Astrocyte (in vitro differentiated cells and primary cell): ENCODE measurements around the gene GMNN. TPM values are rescaled to one million over a fixed set of nuclear protein-coding genes. Genes with fewer than 3 reads are reported as not detected.
"Not testable (repeated sequence)": the region's sequence is repeated elsewhere in the genome, so short reads cannot be mapped to it uniquely, and the experiment has no call there.

ENCODE experiments used
- DNase-seq: peaks from one replicate; pipeline ENCODE4 v3.0.0-alpha.2; 2010; ENCODE audit warnings: low read depth
- FAIRE-seq: peaks from 2 replicates; lab custom pipeline; 2011; peaks lifted over from hg19 to GRCh38; lab: Jason Lieb, UNC
- H2AFZ ChIP-seq: 2 replicates; pipeline ENCODE4 v1.6.0; 2012; ENCODE audit warnings: low read depth, low read length, inconsistent platforms
- H3K27ac ChIP-seq: 2 replicates; pipeline ENCODE4 v1.5.1; 2011; ENCODE audit warnings: low read depth, low read length, inconsistent platforms
- H3K27me3 ChIP-seq: 2 replicates; pipeline ENCODE4 v1.6.0; 2011; ENCODE audit warnings: low read length, inconsistent platforms; ENCODE audit not compliant: insufficient read depth
- H3K36me3 ChIP-seq: 2 replicates; pipeline ENCODE4 v1.5.1; 2011; ENCODE audit warnings: low read length, inconsistent platforms; ENCODE audit not compliant: insufficient read depth
- H3K4me1 ChIP-seq: 2 replicates; pipeline ENCODE4 v1.5.1; 2011; ENCODE audit warnings: low read length, inconsistent platforms; ENCODE audit not compliant: insufficient read depth
- H3K4me2 ChIP-seq: 2 replicates; pipeline ENCODE4 v1.6.0; 2012; ENCODE audit warnings: low read length, inconsistent platforms
- H3K4me3 ChIP-seq: 2 replicates; pipeline ENCODE4 v1.5.1; 2011; ENCODE audit warnings: low read depth, mild to moderate bottlenecking, low read length, inconsistent platforms; ENCODE audit not compliant: insufficient read depth
- H3K79me2 ChIP-seq: 2 replicates; pipeline ENCODE4 v1.6.0; 2012; ENCODE audit warnings: mild to moderate bottlenecking, low read length, inconsistent platforms; ENCODE audit not compliant: insufficient read depth
- H3K9ac ChIP-seq: 2 replicates; pipeline ENCODE4 v1.6.0; 2012; ENCODE audit warnings: mild to moderate bottlenecking, low read length, inconsistent platforms
- H3K9me3 ChIP-seq: 2 replicates; pipeline ENCODE4 v1.5.1; 2012; ENCODE audit warnings: low read depth, mild to moderate bottlenecking, low read length, inconsistent platforms; ENCODE audit not compliant: insufficient read depth
- H4K20me1 ChIP-seq: 2 replicates; pipeline ENCODE4 v1.6.0; 2012; ENCODE audit warnings: low read length, inconsistent platforms; ENCODE audit not compliant: insufficient read depth
- H3K27ac Mint-ChIP-seq: one replicate; pipeline ENCODE4 v1.8.0; 2021; ENCODE audit warnings: mild to moderate bottlenecking, mixed read lengths; ENCODE audit not compliant: unreplicated experiment
- H3K27me3 Mint-ChIP-seq: one replicate; pipeline ENCODE4 v1.8.0; 2021; ENCODE audit warnings: low read depth, mixed read lengths; ENCODE audit not compliant: unreplicated experiment
- H3K36me3 Mint-ChIP-seq: one replicate; pipeline ENCODE4 v1.8.0; 2021; ENCODE audit warnings: low read depth, mixed read lengths; ENCODE audit not compliant: unreplicated experiment
- H3K4me1 Mint-ChIP-seq: one replicate; pipeline ENCODE4 v1.8.0; 2021; ENCODE audit warnings: low read depth, mixed read lengths; ENCODE audit not compliant: unreplicated experiment
- H3K4me3 Mint-ChIP-seq: one replicate; pipeline ENCODE4 v1.8.0; 2021; ENCODE audit warnings: mild to moderate bottlenecking, moderate library complexity, mixed read lengths; ENCODE audit not compliant: unreplicated experiment
- H3K9me3 Mint-ChIP-seq: one replicate; pipeline ENCODE4 v1.8.0; 2021; ENCODE audit warnings: mild to moderate bottlenecking, mixed read lengths; ENCODE audit not compliant: unreplicated experiment
- EZH2 ChIP-seq: IDR thresholded peaks from 2 replicates; pipeline ENCODE4 v1.6.1; 2012; ENCODE audit warnings: mild to moderate bottlenecking, low read length, inconsistent platforms; ENCODE audit not compliant: insufficient read depth
- total RNA-seq: library from RNA; stranded (reverse); gene quantifications from 2 replicates; pipeline ENCODE4 v1.2.1, GENCODE V29; 2021
- TF ChIP-seq, protein P1 (sequence below): IDR thresholded peaks from 2 replicates; pipeline ENCODE4 v1.5.1; 2011; ENCODE audit warnings: low read depth, mild to moderate bottlenecking, inconsistent platforms, low read length, moderate library complexity; ENCODE audit not compliant: insufficient read depth

The GMNN gene
- total RNA-seq, 1 donor from 2014 or later = 16.4 TPM

DNA sequence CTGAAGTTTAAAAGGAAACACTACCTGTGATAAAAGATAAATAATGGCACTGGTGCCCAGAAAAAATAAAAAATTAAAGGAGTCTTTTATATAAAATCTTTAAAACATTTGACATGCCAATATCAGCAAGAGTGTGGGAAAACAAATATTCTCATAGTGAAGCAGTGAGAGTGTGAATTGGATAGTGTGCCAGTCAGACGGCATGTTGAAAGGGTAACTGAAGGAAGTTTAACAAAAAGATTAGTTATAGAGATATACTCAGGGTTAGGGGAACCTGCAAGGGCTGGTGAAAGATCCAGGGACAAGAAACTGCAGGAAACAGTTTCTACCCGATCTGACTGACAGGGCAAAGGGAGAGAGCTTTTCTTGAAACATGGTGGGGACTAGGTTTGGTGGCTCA, 22.2 kb upstream of the GMNN start:
- H3K4me1 ChIP-seq = no peaks in the 10 kb centered on the region
- H3K79me2 ChIP-seq = no peaks in the 10 kb centered on the region
- no peak overlapping the region for H3K27ac ChIP-seq
- no peak overlapping the region for H3K27ac Mint-ChIP-seq
- no peaks in the 10 kb centered on the region for H3K27me3 Mint-ChIP-seq
- H3K27me3 ChIP-seq = no peaks in the 10 kb centered on the region
- H3K36me3 Mint-ChIP-seq = no peaks in the 10 kb centered on the region
- H3K4me2 ChIP-seq = no peak overlapping the region
- H3K9ac ChIP-seq = no peak overlapping the region
- no peak overlapping the region for H2AFZ ChIP-seq
- no peak for DNase-seq
- FAIRE-seq = no peak
- H3K9me3 ChIP-seq = no peaks in the 10 kb centered on the region
- no peak for TF ChIP-seq EZH2
- TF ChIP-seq, protein P1, sequence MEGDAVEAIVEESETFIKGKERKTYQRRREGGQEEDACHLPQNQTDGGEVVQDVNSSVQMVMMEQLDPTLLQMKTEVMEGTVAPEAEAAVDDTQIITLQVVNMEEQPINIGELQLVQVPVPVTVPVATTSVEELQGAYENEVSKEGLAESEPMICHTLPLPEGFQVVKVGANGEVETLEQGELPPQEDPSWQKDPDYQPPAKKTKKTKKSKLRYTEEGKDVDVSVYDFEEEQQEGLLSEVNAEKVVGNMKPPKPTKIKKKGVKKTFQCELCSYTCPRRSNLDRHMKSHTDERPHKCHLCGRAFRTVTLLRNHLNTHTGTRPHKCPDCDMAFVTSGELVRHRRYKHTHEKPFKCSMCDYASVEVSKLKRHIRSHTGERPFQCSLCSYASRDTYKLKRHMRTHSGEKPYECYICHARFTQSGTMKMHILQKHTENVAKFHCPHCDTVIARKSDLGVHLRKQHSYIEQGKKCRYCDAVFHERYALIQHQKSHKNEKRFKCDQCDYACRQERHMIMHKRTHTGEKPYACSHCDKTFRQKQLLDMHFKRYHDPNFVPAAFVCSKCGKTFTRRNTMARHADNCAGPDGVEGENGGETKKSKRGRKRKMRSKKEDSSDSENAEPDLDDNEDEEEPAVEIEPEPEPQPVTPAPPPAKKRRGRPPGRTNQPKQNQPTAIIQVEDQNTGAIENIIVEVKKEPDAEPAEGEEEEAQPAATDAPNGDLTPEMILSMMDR = no peak
- no peaks in the 10 kb centered on the region for H3K4me1 Mint-ChIP-seq
- H3K36me3 ChIP-seq = no peaks in the 10 kb centered on the region
- no peak overlapping the region for H3K4me3 ChIP-seq
- H3K9me3 Mint-ChIP-seq = no peaks in the 10 kb centered on the region
- no peak overlapping the region for H3K4me3 Mint-ChIP-seq
- H4K20me1 ChIP-seq = no peaks in the 10 kb centered on the region

DNA sequence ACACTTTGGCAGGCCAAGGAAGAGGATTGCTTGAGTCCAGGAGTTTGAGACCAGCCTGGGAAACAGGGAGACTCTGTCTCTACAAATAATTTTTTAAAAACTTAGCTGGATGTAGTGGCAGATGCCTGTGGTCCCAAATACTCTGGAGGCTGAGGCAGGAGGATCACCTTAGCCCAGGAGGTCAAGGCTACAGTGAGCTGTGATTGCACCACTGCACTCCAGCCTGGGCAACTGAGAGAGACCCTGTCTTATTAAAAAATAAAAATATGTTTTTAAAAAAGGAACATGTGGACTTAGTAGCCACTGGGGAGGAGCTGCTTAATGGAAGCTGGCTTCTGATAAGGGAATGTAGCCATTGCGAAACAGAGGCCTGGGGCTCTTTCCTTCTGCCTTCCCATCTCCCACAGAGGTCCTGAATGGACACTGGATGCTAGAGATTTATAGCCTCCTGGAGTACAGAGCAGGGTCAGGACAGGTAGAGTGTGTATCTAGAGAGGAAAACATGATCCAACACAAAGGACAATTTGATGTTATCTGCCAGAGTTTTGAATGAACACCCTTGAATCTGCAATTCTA, 21.7 kb upstream of the GMNN start:
- Mint-ChIP-seq H3K4me1 (no peaks in the 10 kb centered on the region), H3K9me3 (no peaks in the 10 kb centered on the region), H3K4me3 (no peak overlapping the region), H3K36me3 (no peaks in the 10 kb centered on the region), H3K27ac (no peak overlapping the region), H3K27me3 (no peaks in the 10 kb centered on the region)
- no peaks in the 10 kb centered on the region for H3K36me3 ChIP-seq
- TF ChIP-seq, protein P1 = no peak
- no peak for TF ChIP-seq EZH2
- no peak overlapping the region for H2AFZ ChIP-seq
- no peaks in the 10 kb centered on the region for H3K27me3 ChIP-seq
- no peak overlapping the region for H3K27ac ChIP-seq
- no peak overlapping the region for H3K4me2 ChIP-seq
- H3K4me1 ChIP-seq = no peaks in the 10 kb centered on the region
- DNase-seq = no peak
- H3K9me3 ChIP-seq = no peaks in the 10 kb centered on the region
- FAIRE-seq = no peak
- H3K9ac ChIP-seq = no peak overlapping the region
- H3K4me3 ChIP-seq = no peak overlapping the region
- no peaks in the 10 kb centered on the region for H3K79me2 ChIP-seq
- no peaks in the 10 kb centered on the region for H4K20me1 ChIP-seq

DNA sequence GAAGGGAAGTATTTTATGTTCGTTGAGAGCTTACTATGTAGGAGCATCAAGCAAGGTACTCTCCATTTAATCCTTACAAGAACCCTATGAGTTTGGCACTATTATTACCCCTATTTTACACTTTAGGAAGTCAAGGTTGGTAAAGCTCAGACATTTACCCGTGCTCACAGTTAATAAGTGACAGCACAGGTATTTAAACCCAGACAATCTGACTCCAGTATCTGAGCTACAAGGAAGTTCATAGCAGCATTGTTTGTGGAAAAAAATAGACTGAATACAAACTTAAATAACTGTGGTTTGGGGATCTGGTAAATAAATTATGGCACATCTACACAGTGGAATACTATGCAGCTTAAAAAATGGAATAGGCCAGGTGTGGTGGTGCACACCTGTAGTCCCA, 21.2 kb upstream of the GMNN start:
- Mint-ChIP-seq H3K4me1 (no peaks in the 10 kb centered on the region), H3K27ac (no peak overlapping the region), H3K36me3 (no peaks in the 10 kb centered on the region), H3K4me3 (no peak overlapping the region), H3K9me3 (no peaks in the 10 kb centered on the region), H3K27me3 (no peaks in the 10 kb centered on the region)
- Histone ChIP-seq H3K4me2 (no peak overlapping the region), H3K79me2 (no peaks in the 10 kb centered on the region), H3K4me3 (no peak overlapping the region), H3K4me1 (no peaks in the 10 kb centered on the region), H3K27ac (no peak overlapping the region), H3K9me3 (no peaks in the 10 kb centered on the region), H3K36me3 (no peaks in the 10 kb centered on the region), H2AFZ (no peak overlapping the region), H3K27me3 (no peaks in the 10 kb centered on the region), H4K20me1 (no peaks in the 10 kb centered on the region), H3K9ac (no peak overlapping the region)
- TF ChIP-seq, protein P1 = no peak
- no peak for FAIRE-seq
- DNase-seq = no peak

DNA sequence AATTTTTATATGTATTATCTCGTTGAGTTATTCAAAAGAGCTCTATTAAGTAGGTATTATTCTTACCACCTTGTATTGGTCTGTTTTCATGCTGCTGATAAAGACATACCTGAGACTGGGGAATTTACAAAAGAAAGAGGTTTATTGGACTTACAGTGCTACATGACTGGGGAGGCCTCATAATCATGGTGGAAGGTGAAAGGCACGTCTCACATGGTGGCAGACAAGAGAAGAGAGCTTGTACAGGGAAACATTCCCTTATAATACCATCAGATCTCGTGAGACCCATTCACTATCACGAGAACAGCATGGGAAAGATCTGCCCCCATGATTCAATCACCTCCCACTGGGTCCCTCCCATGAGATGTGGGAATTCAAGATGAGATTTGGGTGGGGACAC, 20.4 kb upstream of the GMNN start:
- not testable (repeated sequence) for FAIRE-seq, H3K27me3 ChIP-seq, H3K79me2 ChIP-seq, H3K4me1 ChIP-seq, H4K20me1 ChIP-seq, H2AFZ ChIP-seq, H3K4me1 Mint-ChIP-seq, H3K36me3 Mint-ChIP-seq, H3K9me3 Mint-ChIP-seq, DNase-seq, H3K36me3 ChIP-seq, H3K9me3 ChIP-seq, H3K4me2 ChIP-seq, H3K4me3 Mint-ChIP-seq, H3K27me3 Mint-ChIP-seq, H3K27ac Mint-ChIP-seq, H3K4me3 ChIP-seq, H3K27ac ChIP-seq, H3K9ac ChIP-seq
